A673 (cell line): ENCODE results near the gene LYRM4. TPM values are rescaled to one million over a fixed set of nuclear protein-coding genes. Genes with fewer than 3 reads are reported as not detected.

Experiments used
- BruUV-seq: library from RNA; stranded (reverse); fragments of 400-500 nt; replicated peaks from 2 replicates; lab custom pipeline; 2021; lab: Mats Ljungman, UMichigan
- CTCF ChIA-PET: fragments of 300-600 bp; sonication (Branson Sonifier 250); formaldehyde crosslinking; loops from one replicate; lab custom pipeline; 2022; ENCODE audit warnings: antibody characterized with exemption; lab: Charles Lee
- POLR2A ChIA-PET: fragments of 300-600 bp; sonication (Branson Sonifier 250); formaldehyde crosslinking; loops from one replicate; lab custom pipeline; 2022; ENCODE audit warnings: antibody characterized with exemption; ENCODE audit not compliant: low non-redundant PET; lab: Charles Lee
- DNase-seq: peaks from one replicate; pipeline ENCODE4 v3.0.0-alpha.2; 2015; ENCODE audit warnings: low spot score
- H3K27ac ChIP-seq: fragments of 200-600 bp; sonication (generic); 2 replicates; pipeline ENCODE4 v1.5.1; 2016; ENCODE audit warnings: mixed run types, low read depth, mild to moderate bottlenecking, mixed read lengths, antibody characterized with exemption, low read length; ENCODE audit not compliant: poor library complexity, severe bottlenecking
- H3K27me3 ChIP-seq: fragments of 200-600 bp; sonication (generic); replicated peaks from 2 replicates; pipeline ENCODE4 v1.6.1; 2017; ENCODE audit warnings: mixed run types, low read depth, mild to moderate bottlenecking, mixed read lengths, antibody characterized with exemption, low read length; ENCODE audit not compliant: insufficient read depth, poor library complexity
- H3K36me3 ChIP-seq: fragments of 200-600 bp; sonication (generic); 2 replicates; pipeline ENCODE4 v1.6.1; 2016; ENCODE audit warnings: mixed run types, mild to moderate bottlenecking, mixed read lengths, antibody characterized with exemption, low read length; ENCODE audit not compliant: insufficient read depth, poor library complexity, severe bottlenecking
- H3K4me1 ChIP-seq: fragments of 200-600 bp; sonication (generic); 2 replicates; pipeline ENCODE4 v1.6.1; 2017; ENCODE audit warnings: mixed run types, mild to moderate bottlenecking, mixed read lengths, antibody characterized with exemption, low read length; ENCODE audit not compliant: insufficient read depth, poor library complexity, severe bottlenecking
- H3K4me3 ChIP-seq: fragments of 200-600 bp; sonication (generic); 2 replicates; pipeline ENCODE4 v1.5.1; 2016; ENCODE audit warnings: low read depth, mixed run types, mild to moderate bottlenecking, mixed read lengths, low read length; ENCODE audit not compliant: poor library complexity, severe bottlenecking
- H3K9me3 ChIP-seq: fragments of 200-600 bp; sonication (generic); 2 replicates; pipeline ENCODE4 v1.6.1; 2016; ENCODE audit warnings: mixed run types, low read depth, mild to moderate bottlenecking, mixed read lengths, antibody characterized with exemption, low read length; ENCODE audit not compliant: poor library complexity, severe bottlenecking
- EZH2 ChIP-seq: fragments of 200-600 bp; sonication (generic); IDR thresholded peaks from 2 replicates; pipeline ENCODE4 v1.6.1; 2017; ENCODE audit warnings: borderline replicate concordance, low read depth, mild to moderate bottlenecking, mixed read lengths, antibody characterized with exemption, low read length; ENCODE audit not compliant: poor library complexity, severe bottlenecking
- intact Hi-C: fragments of 100-400 bp; cut with micrococcal nuclease; formaldehyde crosslinking; loops from one replicate; pipeline ENCODE4 v1.10.0; 2022; ENCODE audit not compliant: unreplicated experiment
- total RNA-seq: library from RNA; stranded (reverse); gene quantifications from 2 replicates; pipeline ENCODE4 v1.2.3, GENCODE V29; 2021
- TF ChIP-seq, protein P1 (sequence below): fragments of 300-800, 200-600 bp; sonication (generic); conservative IDR thresholded peaks from 2 replicates; pipeline ENCODE4 v1.5.1; 2017; ENCODE audit warnings: low read depth, mild to moderate bottlenecking, antibody characterized with exemption, low read length, moderate library complexity, mixed read lengths

LYRM4 gene
- total RNA-seq, 1 experiment from 2014 or later, result 53.6 TPM

GRCh38 chr6:5081955-5082354, 178.8 kb downstream of the LYRM4 start:
- Histone ChIP-seq H3K27ac (no peak overlapping the region), H3K27me3 (no peaks in the 10 kb centered on the region), H3K4me1 (peaks cover 10% of the 10 kb centered on the region), H3K36me3 (no peaks in the 10 kb centered on the region), H3K4me3 (no peak overlapping the region), H3K9me3 (no peaks in the 10 kb centered on the region)
- DNase-seq, result no peak
- intact Hi-C loops, result no loop called here
- ChIA-PET POLR2A (no interaction called here), CTCF (no interaction called here)
- no peak for TF ChIP-seq EZH2
- TF ChIP-seq, protein P1, sequence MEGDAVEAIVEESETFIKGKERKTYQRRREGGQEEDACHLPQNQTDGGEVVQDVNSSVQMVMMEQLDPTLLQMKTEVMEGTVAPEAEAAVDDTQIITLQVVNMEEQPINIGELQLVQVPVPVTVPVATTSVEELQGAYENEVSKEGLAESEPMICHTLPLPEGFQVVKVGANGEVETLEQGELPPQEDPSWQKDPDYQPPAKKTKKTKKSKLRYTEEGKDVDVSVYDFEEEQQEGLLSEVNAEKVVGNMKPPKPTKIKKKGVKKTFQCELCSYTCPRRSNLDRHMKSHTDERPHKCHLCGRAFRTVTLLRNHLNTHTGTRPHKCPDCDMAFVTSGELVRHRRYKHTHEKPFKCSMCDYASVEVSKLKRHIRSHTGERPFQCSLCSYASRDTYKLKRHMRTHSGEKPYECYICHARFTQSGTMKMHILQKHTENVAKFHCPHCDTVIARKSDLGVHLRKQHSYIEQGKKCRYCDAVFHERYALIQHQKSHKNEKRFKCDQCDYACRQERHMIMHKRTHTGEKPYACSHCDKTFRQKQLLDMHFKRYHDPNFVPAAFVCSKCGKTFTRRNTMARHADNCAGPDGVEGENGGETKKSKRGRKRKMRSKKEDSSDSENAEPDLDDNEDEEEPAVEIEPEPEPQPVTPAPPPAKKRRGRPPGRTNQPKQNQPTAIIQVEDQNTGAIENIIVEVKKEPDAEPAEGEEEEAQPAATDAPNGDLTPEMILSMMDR, result no peak
- BruUV-seq, result no TSS peak

DNA sequence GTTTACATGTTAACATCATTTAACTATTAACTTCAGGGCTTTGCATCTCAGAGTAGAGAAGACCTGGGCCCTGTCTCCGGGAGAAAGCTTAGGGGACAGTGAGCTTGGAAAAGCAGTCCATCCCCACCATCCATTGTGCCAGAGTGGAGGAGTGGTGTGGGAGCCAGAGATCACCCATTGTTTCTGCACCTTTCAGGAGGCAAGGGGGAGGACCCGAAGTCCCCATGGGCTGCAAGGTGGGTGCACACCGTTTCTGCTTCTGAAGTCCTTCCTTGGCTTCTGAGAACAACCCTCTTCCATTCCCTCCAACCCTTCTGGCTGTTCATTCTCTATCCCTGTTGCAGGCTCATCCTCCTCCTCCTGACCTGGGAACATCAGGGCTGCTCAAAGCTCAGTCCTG, 179.6 kb downstream of the LYRM4 start:
- TF ChIP-seq, protein P1, result no peak
- TF ChIP-seq EZH2, result no peak
- Histone ChIP-seq H3K36me3 (no peaks in the 10 kb centered on the region), H3K27ac (no peak overlapping the region), H3K4me3 (no peak overlapping the region), H3K27me3 (no peaks in the 10 kb centered on the region), H3K4me1 (peaks cover 10% of the 10 kb centered on the region), H3K9me3 (no peaks in the 10 kb centered on the region)
- POLR2A ChIA-PET, result no interaction called here
- CTCF ChIA-PET, result no interaction called here
- DNase-seq, result no peak
- intact Hi-C loops, result no loop called here
- BruUV-seq, result no TSS peak

GRCh38 chr6:5080574-5080973, 180.2 kb downstream of the LYRM4 start:
- H3K36me3 ChIP-seq, result no peaks in the 10 kb centered on the region
- no peaks in the 10 kb centered on the region for H3K9me3 ChIP-seq
- no peak overlapping the region for H3K27ac ChIP-seq
- peaks cover 6% of the 10 kb centered on the region for H3K4me1 ChIP-seq
- no TSS peak for BruUV-seq
- intact Hi-C loops, result no loop called here
- H3K27me3 ChIP-seq, result no peaks in the 10 kb centered on the region
- CTCF ChIA-PET, result no interaction called here
- no peak for DNase-seq
- TF ChIP-seq, protein P1, result no peak
- TF ChIP-seq EZH2, result no peak
- POLR2A ChIA-PET, result no interaction called here
- H3K4me3 ChIP-seq, result no peak overlapping the region
